IMR-90 (cell line): Measurements from ENCODE around the gene MAPKAPK2. TPM values are rescaled to one million over a fixed set of nuclear protein-coding genes. Genes with fewer than 3 reads are reported as not detected.

Experiments used
- ATAC-seq: fragments of 200-7000 bp; cut with Tn5 transposase; 2 replicates; pipeline ENCODE4 v1.9.1; 2020; ENCODE audit warnings: low read depth, mild to moderate bottlenecking, moderate library complexity
- BruUV-seq: library from RNA; stranded (reverse); fragments of 400-500 nt; replicated peaks from 2 replicates; lab custom pipeline; 2021; lab: Mats Ljungman, UMichigan
- CTCF ChIA-PET: fragments of 300-600 bp; formaldehyde crosslinking; extraction: SDS; loops from one replicate; lab custom pipeline; 2021; ENCODE audit warnings: antibody characterized with exemption; lab: Yijun Ruan, JAX
- POLR2A ChIA-PET: fragments of 300-600 bp; sonication (Branson Sonifier 250); formaldehyde crosslinking; loops from one replicate; lab custom pipeline; 2022; ENCODE audit warnings: antibody characterized with exemption; ENCODE audit not compliant: unreplicated experiment; lab: Charles Lee
- DNase-seq: peaks from one replicate; pipeline ENCODE4 v3.0.0; 2013
- H2AFZ ChIP-seq: replicated peaks from 2 replicates; pipeline ENCODE3; 2013; ENCODE audit warnings: low read length, mild to moderate bottlenecking; ENCODE audit not compliant: poor library complexity
- H2AK5ac ChIP-seq: 2 replicates; pipeline ENCODE4 v1.6.1; 2013; ENCODE audit warnings: low read depth, low read length, inconsistent platforms
- H2AK9ac ChIP-seq: replicated peaks from 2 replicates; pipeline ENCODE3; 2013; ENCODE audit warnings: mild to moderate bottlenecking, low read depth, low read length, moderate library complexity; ENCODE audit not compliant: poor library complexity
- H2BK120ac ChIP-seq: 2 replicates; pipeline ENCODE4 v1.6.1; 2013; ENCODE audit warnings: low read depth, low read length, inconsistent platforms
- H2BK15ac ChIP-seq: 3 replicates; pipeline ENCODE4 v1.6.1; 2013; ENCODE audit warnings: low read depth, low read length, inconsistent platforms
- H2BK20ac ChIP-seq: 2 replicates; pipeline ENCODE4 v1.6.1; 2013; ENCODE audit warnings: low read depth, mild to moderate bottlenecking, inconsistent platforms, low read length, moderate library complexity
- H2BK5ac ChIP-seq: 2 replicates; pipeline ENCODE4 v1.6.1; 2013; ENCODE audit warnings: mild to moderate bottlenecking, low read depth, low read length, inconsistent platforms; ENCODE audit not compliant: poor library complexity, severe bottlenecking
- H3K14ac ChIP-seq: replicated peaks from 2 replicates; pipeline ENCODE4 v1.6.1; 2013; ENCODE audit warnings: low read depth, low read length, inconsistent platforms
- H3K18ac ChIP-seq: 2 replicates; pipeline ENCODE4 v1.6.1; 2013; ENCODE audit warnings: low read depth, low read length, control low read depth
- H3K23ac ChIP-seq: 2 replicates; pipeline ENCODE4 v1.6.1; 2013; ENCODE audit warnings: low read depth, low read length, inconsistent platforms
- H3K27ac ChIP-seq: 2 replicates; pipeline ENCODE4 v1.5.1; 2013; ENCODE audit warnings: mild to moderate bottlenecking, control low read depth, low read length; ENCODE audit not compliant: insufficient read depth
- H3K27me3 ChIP-seq: 2 replicates; pipeline ENCODE4 v1.6.1; 2013; ENCODE audit warnings: low read length; ENCODE audit not compliant: control insufficient read depth, insufficient read depth
- H3K36me3 ChIP-seq: 2 replicates; pipeline ENCODE4 v1.6.1; 2013; ENCODE audit warnings: low read length, mixed read lengths; ENCODE audit not compliant: control insufficient read depth, insufficient read depth
- H3K4ac ChIP-seq: 2 replicates; pipeline ENCODE4 v1.6.1; 2013; ENCODE audit warnings: low read depth, low read length, inconsistent platforms
- H3K4me1 ChIP-seq: 2 replicates; pipeline ENCODE4 v1.6.1; 2013; ENCODE audit warnings: low read length, mixed read lengths; ENCODE audit not compliant: control insufficient read depth, insufficient read depth
- H3K4me2 ChIP-seq: 2 replicates; pipeline ENCODE4 v1.6.1; 2013; ENCODE audit warnings: low read depth, mild to moderate bottlenecking, control low read depth, low read length, moderate library complexity
- H3K4me3 ChIP-seq: 2 replicates; pipeline ENCODE4 v1.5.1; 2013; ENCODE audit warnings: low read depth, mild to moderate bottlenecking, control low read depth, low read length, moderate library complexity; ENCODE audit not compliant: insufficient read depth
- H3K56ac ChIP-seq: 2 replicates; pipeline ENCODE4 v1.6.1; 2013; ENCODE audit warnings: low read length, inconsistent platforms; ENCODE audit not compliant: insufficient read depth; ENCODE audit errors: extremely low read depth
- H3K79me1 ChIP-seq, 2 experiments: 2 replicates each; pipeline ENCODE4 v1.6.1; 2013; ENCODE audit warnings: low read length in 2 of 2, inconsistent platforms in 1 of 2, low read depth in 1 of 2
- H3K9ac ChIP-seq: 2 replicates; pipeline ENCODE4 v1.6.1; 2013; ENCODE audit warnings: low read depth, low read length, control low read depth
- H3K9me1 ChIP-seq: 2 replicates; pipeline ENCODE4 v1.6.1; 2013; ENCODE audit warnings: low read length, inconsistent platforms; ENCODE audit not compliant: insufficient read depth
- H3K9me3 ChIP-seq: 2 replicates; pipeline ENCODE4 v1.6.1; 2013; ENCODE audit warnings: low read length; ENCODE audit not compliant: control insufficient read depth, insufficient read depth
- H4K20me1 ChIP-seq: 2 replicates; pipeline ENCODE4 v1.6.1; 2013; ENCODE audit warnings: low read length, inconsistent platforms; ENCODE audit not compliant: insufficient read depth
- H4K5ac ChIP-seq: 2 replicates; pipeline ENCODE4 v1.6.1; 2013; ENCODE audit warnings: mild to moderate bottlenecking, low read depth, low read length, control low read depth
- H4K8ac ChIP-seq, 2 experiments: 2 replicates each; pipeline ENCODE4 v1.6.1; 2013; ENCODE audit warnings: low read depth in 2 of 2, low read length in 2 of 2, control low read depth in 1 of 2, inconsistent platforms in 1 of 2
- H4K91ac ChIP-seq: 2 replicates; pipeline ENCODE4 v1.6.1; 2013; ENCODE audit warnings: low read depth, low read length, inconsistent platforms; ENCODE audit not compliant: insufficient read depth
- CHD1 ChIP-seq: IDR thresholded peaks from 2 replicates; pipeline ENCODE4 v1.6.1; 2012; ENCODE audit warnings: low read depth, low read length, improper control_type of control experiment
- ELK1 ChIP-seq: fragments of 150-350 bp; IDR thresholded peaks from 2 replicates; pipeline ENCODE4 v1.6.1; 2016; ENCODE audit warnings: low read depth, mild to moderate bottlenecking, low read length, moderate library complexity, borderline replicate concordance
- FOS ChIP-seq: fragments of 150-350 bp; IDR thresholded peaks from 2 replicates; pipeline ENCODE4 v1.6.1; 2016; ENCODE audit warnings: low read depth, low read length
- MAFK ChIP-seq: IDR thresholded peaks from 2 replicates; pipeline ENCODE4 v1.6.1; 2012; ENCODE audit warnings: low read depth, low read length, improper control_type of control experiment
- MAZ ChIP-seq: IDR thresholded peaks from 2 replicates; pipeline ENCODE4 v1.6.1; 2012; ENCODE audit warnings: low read depth, mild to moderate bottlenecking, low read length, improper control_type of control experiment, moderate library complexity, borderline replicate concordance
- MXI1 ChIP-seq: IDR thresholded peaks from 2 replicates; pipeline ENCODE4 v1.6.1; 2012; ENCODE audit warnings: low read depth, mild to moderate bottlenecking, low read length, moderate library complexity, borderline replicate concordance
- POLR2A ChIP-seq: IDR thresholded peaks from 2 replicates; pipeline ENCODE4 v1.6.1; 2012; ENCODE audit warnings: mild to moderate bottlenecking, low read depth, low read length
- RAD21 ChIP-seq: IDR thresholded peaks from 2 replicates; pipeline ENCODE4 v1.6.1; 2012; ENCODE audit warnings: low read length, improper control_type of control experiment
- RCOR1 ChIP-seq: IDR thresholded peaks from 2 replicates; pipeline ENCODE4 v1.6.1; 2012; ENCODE audit warnings: mild to moderate bottlenecking, low read length, improper control_type of control experiment; ENCODE audit not compliant: insufficient replicate concordance
- WGBS, 2 experiments: methylation state at CpG; one replicate each; pipeline versions ENCODE4 v1.1.5 to v1.1.7; 2013; ENCODE audit warnings: missing lambda C conversion rate in 2 of 2; ENCODE audit not compliant: insufficient read length in 1 of 2; ENCODE audit errors: extremely low coverage in 2 of 2; 5-methylcytosine and 5-hydroxymethylcytosine counted together
- dilution Hi-C: fragments of 300-500 bp; cut with HindIII; formaldehyde crosslinking; loops from one replicate; pipeline ENCODE4 v1.14.3; 2018; ENCODE audit warnings: low sequenced_read_pairs; ENCODE audit not compliant: unreplicated experiment
- in situ Hi-C: fragments of 300-500 bp; cut with MboI; formaldehyde crosslinking; loops from 3 replicates; pipeline ENCODE4 v1.14.3; 2019; ENCODE audit warnings: low sequenced_read_pairs, inconsistent platforms, mixed read lengths
- intact Hi-C: fragments of 100-400 bp; cut with micrococcal nuclease; formaldehyde crosslinking; loops from 2 replicates; pipeline ENCODE4 v1.10.0; 2022
- polyA plus RNA-seq, 3 experiments: library from polyadenylated mRNA; depleted of rRNA; stranded (reverse); fragments of >200 nt; gene quantifications; 2 replicates each; pipeline ENCODE4 v1.2.3, GENCODE V29; 2012; ENCODE audit warnings: low replicate concordance in 1 of 3
- total RNA-seq: library from RNA; depleted of rRNA; stranded (reverse); fragments of >200 nt; gene quantifications from 2 replicates; pipeline ENCODE4 v1.2.3, GENCODE V29; 2012

The MAPKAPK2 gene
- total and polyA plus RNA-seq, 2 of the 4 experiments (the other 2 are of a cell fraction): 56.5 to 66.4 TPM

GRCh38 chr1:206654828-206655227, 29.9 kb upstream of the MAPKAPK2 start:
- CTCF ChIA-PET: interaction anchor here (3.0 kb wide), 1 partner anchor 10 kb away, joined by 12 read pairs; no protein-coding TSS in a partner anchor

More at GRCh38 chr1:206654828-206655227, 29.9 kb upstream of the MAPKAPK2 start:
- peaks cover 1% of the 10 kb centered on the region for H3K36me3 ChIP-seq
- no peak overlapping the region for H3K4me2 ChIP-seq
- no peak overlapping the region for H2BK5ac ChIP-seq
- in situ Hi-C loops: no loop called here
- intact Hi-C loops: no loop called here
- no peak overlapping the region for H3K23ac ChIP-seq
- no peak overlapping the region for H4K5ac ChIP-seq
- no peak overlapping the region for H3K4me3 ChIP-seq
- DNase-seq: no peak
- no peak for TF ChIP-seq MAFK
- no peak for TF ChIP-seq CHD1
- TF ChIP-seq RCOR1: no peak
- no peak for TF ChIP-seq ELK1
- no peak for TF ChIP-seq POLR2A
- no peak for TF ChIP-seq MAZ
- TF ChIP-seq RAD21: no peak
- TF ChIP-seq FOS: no peak
- no peak for TF ChIP-seq MXI1
- no peak overlapping the region for H3K4ac ChIP-seq
- H2BK20ac ChIP-seq: no peak overlapping the region
- POLR2A ChIA-PET: no interaction called here
- no peak overlapping the region for H2AK5ac ChIP-seq
- no peak overlapping the region for H2AFZ ChIP-seq
- H2BK15ac ChIP-seq: no peak overlapping the region
- H2BK120ac ChIP-seq: no peak overlapping the region
- dilution Hi-C loops: no loop called here
- H4K20me1 ChIP-seq: peaks cover 3% of the 10 kb centered on the region; the same call in 1 of the 2 replicates
- no peak overlapping the region for H4K91ac ChIP-seq
- WGBS, 2 experiments: 60% methylated on average over 1 of the region's 2 CpGs; no CpG with 5 or more reads in 1 of the 2 experiments
- no peak overlapping the region for H3K9ac ChIP-seq
- H3K4me1 ChIP-seq: peaks cover 2% of the 10 kb centered on the region; the same call in 1 of the 2 replicates
- no peak overlapping the region for H4K8ac ChIP-seq
- H3K14ac ChIP-seq: no peak overlapping the region
- no peak for ATAC-seq
- no peak overlapping the region for H3K18ac ChIP-seq
- no peak overlapping the region for H2AK9ac ChIP-seq
- H3K27me3 ChIP-seq: peaks cover 5% of the 10 kb centered on the region
- no TSS peak for BruUV-seq
- H3K9me3 ChIP-seq: peaks cover 2% of the 10 kb centered on the region; the same call in 1 of the 2 replicates
- no peak overlapping the region for H3K27ac ChIP-seq
- H3K56ac ChIP-seq: no peak overlapping the region
- peaks cover 0 to 10% of the 10 kb centered on the region in 2 experiments; a peak in 1 of 4 replicates for H3K79me1 ChIP-seq
- no peaks in the 10 kb centered on the region; the same call in none of the 2 replicates for H3K9me1 ChIP-seq
